ENCODE results near the gene TLR6.

The TLR6 gene

GRCh38 chr4:38831653-38832052 is 25.0 kb downstream of the TLR6 start:
- Histone ChIP-seq H3K4me1 (ENCODE audit: control insufficient read depth, insufficient read depth, low read length) (no peaks in the 10 kb centered on the region), H3K27ac (ENCODE audit: extremely low read depth, low read depth, low read length) (no peak overlapping the region), H3K36me3 (ENCODE audit: control insufficient read depth in 2 of 2, insufficient read depth in 1 of 2, low read length in 2 of 2) (no peaks in the 10 kb centered on the region), H3K9me3 (ENCODE audit: control insufficient read depth, insufficient read depth, low read depth, low read length) (no peaks in the 10 kb centered on the region), H3K4me3 (ENCODE audit: low read depth, low read length) (no peak overlapping the region)
- ChIA-PET CTCF (interaction anchor here (0.6 to 0.7 kb wide), 2 partner anchors 29 to 66 kb away, joined by 3 to 8 read pairs; no protein-coding TSS in a partner anchor), POLR2A (no interaction called here)
- no peak for TF ChIP-seq SP2 (tag by site-specific recombination; IDR thresholded peaks at IDR 0.05)
- TF ChIP-seq ZNF132 (tag by site-specific recombination; IDR thresholded peaks at IDR 0.05; ENCODE audit: borderline replicate concordance): no peak
- no peak for TF ChIP-seq ZNF677 (tag by site-specific recombination; IDR thresholded peaks at IDR 0.05)
- no peak for TF ChIP-seq ZNF157 (tag by site-specific recombination; IDR thresholded peaks at IDR 0.05)
- no peak for TF ChIP-seq ZNF449 (tag by site-specific recombination; IDR thresholded peaks at IDR 0.05)
- TF ChIP-seq ZBTB8A (tag by site-specific recombination; IDR thresholded peaks at IDR 0.05): no peak
- TF ChIP-seq ZNF629 (tag by site-specific recombination; IDR thresholded peaks at IDR 0.05): no peak
- TF ChIP-seq TRIM28 (IDR thresholded peaks at IDR 0.05; ENCODE audit: borderline replicate concordance, low read length): no peak
- TF ChIP-seq ZNF654 (tag by site-specific recombination; IDR thresholded peaks at IDR 0.05; ENCODE audit: low read depth): no peak

GRCh38 chr4:38829237-38829636 is 27.4 kb downstream of the TLR6 start:
- CTCF ChIA-PET: interaction anchor here (1.0 kb wide), 1 partner anchor 32 kb away, joined by 5 read pairs; no protein-coding TSS in a partner anchor

More at GRCh38 chr4:38829237-38829636, 27.4 kb downstream of the TLR6 start:
- TF ChIP-seq ZSCAN16 (tag by site-specific recombination; IDR thresholded peaks at IDR 0.05) (no peak), ZNF629 (tag by site-specific recombination; IDR thresholded peaks at IDR 0.05) (no peak), ZNF157 (tag by site-specific recombination; IDR thresholded peaks at IDR 0.05) (no peak), ZNF202 (tag by site-specific recombination; IDR thresholded peaks at IDR 0.05; ENCODE audit: borderline replicate concordance) (no peak), HOXD13 (CRISPR knock-in tag; IDR thresholded peaks at IDR 0.05; ENCODE audit: borderline replicate concordance) (no peak), ZNF248 (tag by site-specific recombination; IDR thresholded peaks at IDR 0.05) (no peak), ZNF670 (tag by site-specific recombination; IDR thresholded peaks at IDR 0.05; ENCODE audit: low read depth) (no peak), BCL6B (tag by site-specific recombination; IDR thresholded peaks at IDR 0.05) (no peak), AEBP2 (tag by site-specific recombination; IDR thresholded peaks at IDR 0.05; ENCODE audit: borderline replicate concordance) (no peak), ZNF19 (tag by site-specific recombination; IDR thresholded peaks at IDR 0.05; ENCODE audit: low read depth) (no peak), ZNF175 (tag by site-specific recombination; IDR thresholded peaks at IDR 0.05) (no peak), ZFP37 (tag by site-specific recombination; IDR thresholded peaks at IDR 0.05) (no peak), ZBTB49 (tag by site-specific recombination; IDR thresholded peaks at IDR 0.05; ENCODE audit: low read depth) (no peak), ZNF169 (tag by site-specific recombination; IDR thresholded peaks at IDR 0.05) (no peak), ZNF843 (tag by site-specific recombination; IDR thresholded peaks at IDR 0.05) (no peak), ZNF16 (tag by site-specific recombination; IDR thresholded peaks at IDR 0.05; ENCODE audit: low read depth) (no peak)
- Histone ChIP-seq H3K9me3 (ENCODE audit: control insufficient read depth, insufficient read depth, low read depth, low read length) (no peaks in the 10 kb centered on the region), H3K4me3 (ENCODE audit: low read depth, low read length) (no peak overlapping the region), H3K36me3 (ENCODE audit: control insufficient read depth in 2 of 2, insufficient read depth in 1 of 2, low read length in 2 of 2) (no peaks in the 10 kb centered on the region), H3K27ac (ENCODE audit: extremely low read depth, low read depth, low read length) (no peak overlapping the region), H3K4me1 (ENCODE audit: control insufficient read depth, insufficient read depth, low read length) (no peaks in the 10 kb centered on the region)
- POLR2A ChIA-PET: no interaction called here
